ENCODE data around the gene MAP6D1. TPM values are rescaled to one million over a fixed set of nuclear protein-coding genes. Genes with fewer than 3 reads are reported as not detected.

Gene MAP6D1
- total RNA-seq, 1 donor, result 2.2 TPM

GRCh38 chr3:183845608-183846288 lies 20.4 kb upstream of the MAP6D1 start:
- Histone ChIP-seq H3K27ac (ENCODE audit: low read depth, low read length) (peak overlapping the region; percentile 33), H4K20me1 (ENCODE audit: insufficient read depth, low read length) (no peaks in the 10 kb centered on the region), H3K4me3 (ENCODE audit: insufficient read depth, low read length) (no peak overlapping the region), H3K79me2 (ENCODE audit: insufficient read depth, low read length) (peaks cover 6% of the 10 kb centered on the region), H3K27me3 (ENCODE audit: insufficient read depth, low read length) (no peaks in the 10 kb centered on the region), H3K4me1 (ENCODE audit: insufficient read depth, low read length) (peaks cover 18% of the 10 kb centered on the region), H2AFZ (ENCODE audit: low read length) (no peak overlapping the region), H3K4me2 (ENCODE audit: insufficient read depth, low read length) (peak overlapping the region; percentile 1), H3K36me3 (ENCODE audit: insufficient read depth, low read length) (peaks cover 27% of the 10 kb centered on the region), H3K9me3 (ENCODE audit: low read depth, low read length) (no peaks in the 10 kb centered on the region)
- TF ChIP-seq CTCF (IDR thresholded peaks at IDR 0.05; ENCODE audit: extremely low read depth, low read depth, low read length), result no peak
- DNase-seq (ENCODE audit: insufficient read length, low spot score, missing footprints), result no peak

DNA sequence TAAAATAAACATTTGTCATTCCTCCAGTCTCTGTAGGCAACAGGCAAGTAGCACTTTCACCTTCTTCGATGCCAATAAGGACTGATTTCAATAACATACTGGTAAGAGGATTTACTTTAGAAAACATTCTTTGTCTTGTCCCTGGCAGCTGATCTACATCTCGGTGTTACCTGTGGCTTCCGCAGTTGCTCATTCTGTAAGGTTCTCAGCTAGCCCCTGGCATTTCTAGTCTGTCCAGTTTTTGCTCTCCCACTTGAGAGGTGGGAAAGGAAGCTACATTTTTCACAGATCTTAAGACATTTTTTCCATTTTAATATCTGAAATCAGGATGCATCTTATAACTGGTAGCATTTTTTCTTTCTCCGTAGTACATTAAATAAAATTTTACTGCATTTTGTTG lies 19.7 kb upstream of the MAP6D1 start:
- no peaks in the 10 kb centered on the region for H4K20me1 ChIP-seq (ENCODE audit: insufficient read depth, low read length)
- H3K27me3 ChIP-seq (ENCODE audit: insufficient read depth, low read length), result no peaks in the 10 kb centered on the region
- H3K4me2 ChIP-seq (ENCODE audit: insufficient read depth, low read length), result peak overlapping the region; percentile 1
- peaks cover 3% of the 10 kb centered on the region for H3K79me2 ChIP-seq (ENCODE audit: insufficient read depth, low read length)
- TF ChIP-seq CTCF (IDR thresholded peaks at IDR 0.05; ENCODE audit: extremely low read depth, low read depth, low read length), result no peak
- DNase-seq (ENCODE audit: insufficient read length, low spot score, missing footprints), result no peak
- peaks cover 18% of the 10 kb centered on the region for H3K4me1 ChIP-seq (ENCODE audit: insufficient read depth, low read length)
- no peaks in the 10 kb centered on the region for H3K9me3 ChIP-seq (ENCODE audit: low read depth, low read length)
- H3K36me3 ChIP-seq (ENCODE audit: insufficient read depth, low read length), result peaks cover 30% of the 10 kb centered on the region
- H3K4me3 ChIP-seq (ENCODE audit: insufficient read depth, low read length), result no peak overlapping the region
- no peak overlapping the region for H2AFZ ChIP-seq (ENCODE audit: low read length)
- peak overlapping the region; percentile 33 for H3K27ac ChIP-seq (ENCODE audit: low read depth, low read length)

DNA sequence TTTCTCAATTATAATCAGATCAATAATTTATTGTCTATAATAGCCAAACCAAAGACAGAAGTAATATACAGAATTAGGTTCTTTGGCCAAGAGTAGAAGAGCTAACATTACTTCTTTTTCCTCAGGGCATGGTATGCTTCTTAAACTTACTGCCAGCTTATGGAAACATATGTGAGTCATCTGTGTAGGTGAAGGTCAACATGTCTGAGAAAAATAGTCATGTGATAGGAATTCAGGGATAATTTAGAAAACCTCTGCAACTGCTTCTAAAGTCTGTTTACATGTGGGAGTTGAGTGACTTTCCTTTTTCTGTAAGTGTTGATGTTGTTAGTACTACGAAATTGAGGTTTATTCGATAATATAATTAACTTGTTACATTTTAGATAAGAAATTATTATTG lies 19.2 kb upstream of the MAP6D1 start:
- peak overlapping the region; percentile 68 for H3K27ac ChIP-seq (ENCODE audit: low read depth, low read length)
- H3K4me3 ChIP-seq (ENCODE audit: insufficient read depth, low read length), result no peak overlapping the region
- H3K27me3 ChIP-seq (ENCODE audit: insufficient read depth, low read length), result no peaks in the 10 kb centered on the region
- H3K9me3 ChIP-seq (ENCODE audit: low read depth, low read length), result no peaks in the 10 kb centered on the region
- peaks cover 33% of the 10 kb centered on the region for H3K36me3 ChIP-seq (ENCODE audit: insufficient read depth, low read length)
- peak overlapping the region; percentile 1 for H3K4me2 ChIP-seq (ENCODE audit: insufficient read depth, low read length)
- H4K20me1 ChIP-seq (ENCODE audit: insufficient read depth, low read length), result no peaks in the 10 kb centered on the region
- H2AFZ ChIP-seq (ENCODE audit: low read length), result no peak overlapping the region
- TF ChIP-seq CTCF (IDR thresholded peaks at IDR 0.05; ENCODE audit: extremely low read depth, low read depth, low read length), result no peak
- peaks cover 2% of the 10 kb centered on the region for H3K79me2 ChIP-seq (ENCODE audit: insufficient read depth, low read length)
- peaks cover 18% of the 10 kb centered on the region for H3K4me1 ChIP-seq (ENCODE audit: insufficient read depth, low read length)
- DNase-seq (ENCODE audit: insufficient read length, low spot score, missing footprints), result peak; percentile 78

DNA sequence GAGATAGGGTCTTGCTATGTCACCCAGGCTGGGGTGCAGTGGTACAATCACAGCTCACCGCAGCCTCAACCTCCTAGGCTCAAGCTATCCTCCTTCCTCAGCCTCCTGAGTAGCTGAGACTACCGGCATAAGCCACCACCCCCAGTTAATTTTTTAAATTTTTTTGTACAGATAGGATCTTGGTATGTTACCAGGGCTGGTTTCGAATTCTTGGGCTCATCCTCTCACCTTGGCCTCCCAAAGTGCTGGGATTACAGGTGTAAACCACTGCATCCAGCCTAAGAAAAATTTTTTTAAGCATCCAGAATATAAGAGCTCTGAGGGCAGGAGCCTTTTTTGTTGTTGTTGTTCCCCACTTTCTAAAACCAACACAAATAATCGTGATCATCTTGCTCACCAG lies 14.4 kb upstream of the MAP6D1 start:
- no peak overlapping the region for H3K4me2 ChIP-seq (ENCODE audit: insufficient read depth, low read length)
- H3K27me3 ChIP-seq (ENCODE audit: insufficient read depth, low read length), result no peaks in the 10 kb centered on the region
- no peak overlapping the region for H3K4me3 ChIP-seq (ENCODE audit: insufficient read depth, low read length)
- DNase-seq (ENCODE audit: insufficient read length, low spot score, missing footprints), result no peak
- H3K9me3 ChIP-seq (ENCODE audit: low read depth, low read length), result no peaks in the 10 kb centered on the region
- H4K20me1 ChIP-seq (ENCODE audit: insufficient read depth, low read length), result peaks cover 2% of the 10 kb centered on the region
- no peak for TF ChIP-seq CTCF (IDR thresholded peaks at IDR 0.05; ENCODE audit: extremely low read depth, low read depth, low read length)
- no peak overlapping the region for H3K27ac ChIP-seq (ENCODE audit: low read depth, low read length)
- peaks cover 6% of the 10 kb centered on the region for H3K4me1 ChIP-seq (ENCODE audit: insufficient read depth, low read length)
- H3K79me2 ChIP-seq (ENCODE audit: insufficient read depth, low read length), result no peaks in the 10 kb centered on the region
- peaks cover 42% of the 10 kb centered on the region for H3K36me3 ChIP-seq (ENCODE audit: insufficient read depth, low read length)
- H2AFZ ChIP-seq (ENCODE audit: low read length), result no peak overlapping the region

Measured in osteoblast (primary cell).